Activated CD4-positive, alpha-beta memory T cell treated with anti-CD3 and anti-CD28 coated beads for 36 hours (primary cell): Measurements from ENCODE around the gene APBB1IP. TPM values are rescaled to one million over a fixed set of nuclear protein-coding genes. Genes with fewer than 3 reads are reported as not detected.

Experiments used
- CTCF ChIA-PET: fragments of 350-600 bp; sonication (Branson Sonifier 250); formaldehyde crosslinking; loops from one replicate; lab custom pipeline; 2021; ENCODE audit warnings: antibody characterized with exemption, inconsistent platforms; lab: Charles Lee
- POLR2A ChIA-PET: fragments of 350-600 bp; sonication (Branson Sonifier 250); formaldehyde crosslinking; loops from one replicate; lab custom pipeline; 2021; ENCODE audit warnings: antibody characterized with exemption; lab: Charles Lee
- DNase-seq: peaks from one replicate; pipeline ENCODE4 v3.0.0-alpha.2; 2020
- H3K27ac Mint-ChIP-seq: one replicate; pipeline ENCODE4 v1.8.0; 2021; ENCODE audit warnings: mixed read lengths
- H3K27me3 Mint-ChIP-seq: one replicate; pipeline ENCODE4 v1.8.0; 2021; ENCODE audit warnings: mixed read lengths
- H3K36me3 Mint-ChIP-seq: one replicate; pipeline ENCODE4 v1.8.0; 2021; ENCODE audit warnings: mixed read lengths
- H3K4me1 Mint-ChIP-seq: one replicate; pipeline ENCODE4 v1.8.0; 2021; ENCODE audit warnings: low read depth, mixed read lengths
- H3K4me3 Mint-ChIP-seq: one replicate; pipeline ENCODE4 v1.8.0; 2021; ENCODE audit warnings: mild to moderate bottlenecking, mixed read lengths
- H3K9me3 Mint-ChIP-seq: one replicate; pipeline ENCODE4 v1.8.0; 2021; ENCODE audit warnings: mixed read lengths
- intact Hi-C: fragments of 100-400 bp; cut with micrococcal nuclease; formaldehyde crosslinking; loops from one replicate; pipeline ENCODE4 v1.15.1; 2023
- total RNA-seq, 2 experiments: library from RNA; stranded (reverse); gene quantifications; one replicate each; pipeline ENCODE4 v1.2.3, GENCODE V29; 2021

The APBB1IP gene
- total RNA-seq, 2 experiments from 2014 or later: 50.1 to 52.1 TPM

GRCh38 chr10:26513101-26513500 lies 75.0 kb downstream of the APBB1IP start:
- no peaks in the 10 kb centered on the region for H3K27me3 Mint-ChIP-seq
- no peaks in the 10 kb centered on the region for H3K9me3 Mint-ChIP-seq
- H3K36me3 Mint-ChIP-seq: peaks cover 62% of the 10 kb centered on the region
- no peak overlapping the region for H3K4me3 Mint-ChIP-seq
- no peaks in the 10 kb centered on the region for H3K4me1 Mint-ChIP-seq
- POLR2A ChIA-PET: no interaction called here
- H3K27ac Mint-ChIP-seq: no peak overlapping the region
- no peak for DNase-seq
- intact Hi-C loops: no loop called here
- CTCF ChIA-PET: no interaction called here

- Mint-ChIP-seq H3K27ac (no peak overlapping the region), H3K36me3 (peaks cover 72% of the 10 kb centered on the region), H3K4me3 (no peak overlapping the region), H3K9me3 (peaks cover 3% of the 10 kb centered on the region), H3K27me3 (no peaks in the 10 kb centered on the region), H3K4me1 (peaks cover 2% of the 10 kb centered on the region)
- no peak for DNase-seq
- intact Hi-C loops: no loop called here
- ChIA-PET POLR2A (no interaction called here), CTCF (interaction anchor here (1.0 kb wide), 1 partner anchor 10 kb away, joined by 3 read pairs; no protein-coding TSS in a partner anchor)
Measured at GRCh38 chr10:26516540-26517101, 78.5 kb downstream of the APBB1IP start.

GRCh38 chr10:26517141-26517867 lies 79.2 kb downstream of the APBB1IP start:
- Mint-ChIP-seq H3K4me1 (peaks cover 2% of the 10 kb centered on the region), H3K9me3 (peaks cover 3% of the 10 kb centered on the region), H3K27me3 (no peaks in the 10 kb centered on the region), H3K4me3 (no peak overlapping the region), H3K36me3 (peaks cover 69% of the 10 kb centered on the region), H3K27ac (no peak overlapping the region)
- intact Hi-C loops: no loop called here
- POLR2A ChIA-PET: no interaction called here
- CTCF ChIA-PET: interaction anchor here (1.0 kb wide), 1 partner anchor 11 kb away, joined by 3 read pairs; no protein-coding TSS in a partner anchor
- no peak for DNase-seq

- Mint-ChIP-seq H3K4me3 (no peak overlapping the region), H3K4me1 (peaks cover 2% of the 10 kb centered on the region), H3K27ac (no peak overlapping the region), H3K27me3 (no peaks in the 10 kb centered on the region), H3K9me3 (peaks cover 3% of the 10 kb centered on the region), H3K36me3 (peaks cover 54% of the 10 kb centered on the region)
- CTCF ChIA-PET: no interaction called here
- DNase-seq: no peak
- intact Hi-C loops: no loop called here
- POLR2A ChIA-PET: no interaction called here
Measured at GRCh38 chr10:26519803-26520202, 81.7 kb downstream of the APBB1IP start.

- H3K9me3 Mint-ChIP-seq: peaks cover 3% of the 10 kb centered on the region
- H3K27ac Mint-ChIP-seq: no peak overlapping the region
- peaks cover 52% of the 10 kb centered on the region for H3K36me3 Mint-ChIP-seq
- POLR2A ChIA-PET: no interaction called here
- CTCF ChIA-PET: no interaction called here
- DNase-seq: no peak
- H3K27me3 Mint-ChIP-seq: no peaks in the 10 kb centered on the region
- intact Hi-C loops: no loop called here
- H3K4me3 Mint-ChIP-seq: no peak overlapping the region
- peaks cover 5% of the 10 kb centered on the region for H3K4me1 Mint-ChIP-seq
Measured at GRCh38 chr10:26520575-26520974, 82.4 kb downstream of the APBB1IP start.

- H3K27me3 Mint-ChIP-seq: no peaks in the 10 kb centered on the region
- ChIA-PET POLR2A (no interaction called here), CTCF (no interaction called here)
- peaks cover 44% of the 10 kb centered on the region for H3K36me3 Mint-ChIP-seq
- no peak overlapping the region for H3K4me3 Mint-ChIP-seq
- peaks cover 11% of the 10 kb centered on the region for H3K4me1 Mint-ChIP-seq
- H3K27ac Mint-ChIP-seq: no peak overlapping the region
- peaks cover 1% of the 10 kb centered on the region for H3K9me3 Mint-ChIP-seq
- intact Hi-C loops: no loop called here
- no peak for DNase-seq
Measured at GRCh38 chr10:26524161-26524896, 86.2 kb downstream of the APBB1IP start.

- intact Hi-C loops: no loop called here
- POLR2A ChIA-PET: no interaction called here
- Mint-ChIP-seq H3K27ac (peak overlapping the region; percentile 6), H3K4me3 (no peak overlapping the region), H3K9me3 (no peaks in the 10 kb centered on the region), H3K4me1 (peaks cover 9% of the 10 kb centered on the region), H3K27me3 (no peaks in the 10 kb centered on the region), H3K36me3 (peaks cover 33% of the 10 kb centered on the region)
- no peak for DNase-seq
- CTCF ChIA-PET: interaction anchor here (0.8 kb wide), 1 partner anchor 22 kb away, joined by 3 read pairs; no protein-coding TSS in a partner anchor
Measured at GRCh38 chr10:26525586-26525985, 87.4 kb downstream of the APBB1IP start.

- intact Hi-C loops: no loop called here
- CTCF ChIA-PET: no interaction called here
- no peaks in the 10 kb centered on the region for H3K27me3 Mint-ChIP-seq
- H3K4me3 Mint-ChIP-seq: no peak overlapping the region
- peaks cover 9% of the 10 kb centered on the region for H3K4me1 Mint-ChIP-seq
- H3K27ac Mint-ChIP-seq: no peak overlapping the region
- POLR2A ChIA-PET: no interaction called here
- H3K36me3 Mint-ChIP-seq: peaks cover 35% of the 10 kb centered on the region
- DNase-seq: peak; percentile 15
- no peaks in the 10 kb centered on the region for H3K9me3 Mint-ChIP-seq
Measured at GRCh38 chr10:26527018-26527417, 88.9 kb downstream of the APBB1IP start.

GRCh38 chr10:26528048-26528447 lies 89.9 kb downstream of the APBB1IP start:
- Mint-ChIP-seq H3K4me1 (peaks cover 9% of the 10 kb centered on the region), H3K36me3 (peaks cover 33% of the 10 kb centered on the region), H3K9me3 (no peaks in the 10 kb centered on the region), H3K4me3 (no peak overlapping the region), H3K27me3 (no peaks in the 10 kb centered on the region), H3K27ac (no peak overlapping the region)
- intact Hi-C loops: no loop called here
- ChIA-PET POLR2A (no interaction called here), CTCF (no interaction called here)
- DNase-seq: no peak

GRCh38 chr10:26528715-26529393 lies 90.7 kb downstream of the APBB1IP start:
- no peak for DNase-seq
- H3K27ac Mint-ChIP-seq: no peak overlapping the region
- intact Hi-C loops: no loop called here
- H3K9me3 Mint-ChIP-seq: no peaks in the 10 kb centered on the region
- peaks cover 39% of the 10 kb centered on the region for H3K36me3 Mint-ChIP-seq
- no peak overlapping the region for H3K4me3 Mint-ChIP-seq
- ChIA-PET CTCF (no interaction called here), POLR2A (no interaction called here)
- no peaks in the 10 kb centered on the region for H3K27me3 Mint-ChIP-seq
- peaks cover 9% of the 10 kb centered on the region for H3K4me1 Mint-ChIP-seq

GRCh38 chr10:26534384-26534783 lies 96.2 kb downstream of the APBB1IP start:
- CTCF ChIA-PET: interaction anchor here (1.1 to 2.3 kb wide), 4 partner anchors 17 to 199 kb away, joined by 3 to 11 read pairs (median 4); no protein-coding TSS in a partner anchor

GRCh38 chr10:26540601-26541000 lies 102.5 kb downstream of the APBB1IP start:
- Mint-ChIP-seq H3K36me3 (peaks cover 33% of the 10 kb centered on the region), H3K27ac (no peak overlapping the region), H3K9me3 (no peaks in the 10 kb centered on the region), H3K27me3 (no peaks in the 10 kb centered on the region), H3K4me1 (peaks cover 21% of the 10 kb centered on the region), H3K4me3 (no peak overlapping the region)
- intact Hi-C loops: no loop called here
- ChIA-PET POLR2A (no interaction called here), CTCF (interaction anchor here (1.1 kb wide), 1 partner anchor 207 kb away, joined by 3 read pairs; no protein-coding TSS in a partner anchor)
- DNase-seq: no peak

More at GRCh38 chr10:26534384-26534783, 96.2 kb downstream of the APBB1IP start:
- H3K9me3 Mint-ChIP-seq: no peaks in the 10 kb centered on the region
- peaks cover 30% of the 10 kb centered on the region for H3K36me3 Mint-ChIP-seq
- H3K4me1 Mint-ChIP-seq: no peaks in the 10 kb centered on the region
- H3K4me3 Mint-ChIP-seq: no peak overlapping the region
- POLR2A ChIA-PET: no interaction called here
- peak; percentile 15 for DNase-seq
- no peak overlapping the region for H3K27ac Mint-ChIP-seq
- no peaks in the 10 kb centered on the region for H3K27me3 Mint-ChIP-seq
- intact Hi-C loops: no loop called here
